ENCODE results near the gene NLRP1.

Gene NLRP1

DNA sequence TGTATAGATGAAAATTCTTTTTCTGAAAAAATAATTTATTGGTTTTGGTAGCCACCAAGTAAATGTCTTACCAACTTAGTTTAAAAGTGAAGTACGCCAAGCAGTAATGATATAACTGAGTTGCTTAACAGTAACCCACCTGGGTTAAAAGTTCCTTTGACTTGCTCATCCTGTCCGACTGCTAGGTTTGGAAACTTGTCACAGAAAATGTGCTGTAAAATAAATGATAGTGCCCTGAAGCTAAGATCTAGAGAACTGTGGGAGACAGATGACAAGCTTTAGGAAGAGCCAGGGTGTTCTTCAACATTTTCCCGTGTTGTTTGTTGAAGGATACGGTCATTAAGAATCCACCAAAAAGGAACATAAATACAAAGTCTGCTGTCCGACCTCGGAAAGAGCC lies 103.3 kb downstream of the NLRP1 start:
- Histone ChIP-seq H3K27ac (ENCODE audit: low read length) (no peak overlapping the region), H3K36me3 (replicated peaks; ENCODE audit: low read depth, low read length) (peaks cover 33% of the 10 kb centered on the region), H3K4me3 (ENCODE audit: low read length) (no peak overlapping the region), H4K20me1 (ENCODE audit: insufficient read depth, low read length) (no peaks in the 10 kb centered on the region), H3K79me2 (ENCODE audit: low read length) (peaks cover 21% of the 10 kb centered on the region), H3K4me1 (ENCODE audit: low read length) (peaks cover 9% of the 10 kb centered on the region), H3K9ac (ENCODE audit: low read length) (no peak overlapping the region), H3K27me3 (ENCODE audit: low read depth, low read length) (no peaks in the 10 kb centered on the region), H3K9me3 (ENCODE audit: insufficient read depth, low read length) (no peaks in the 10 kb centered on the region), H3K4me2 (ENCODE audit: low read length) (no peak overlapping the region), H2AFZ (ENCODE audit: low read depth, low read length) (no peak overlapping the region)
- TF ChIP-seq CTCF (IDR thresholded peaks at IDR 0.05; ENCODE audit: low read depth, low read length) (no peak), EZH2phosphoT487 (IDR thresholded peaks at IDR 0.05; ENCODE audit: low read depth) (no peak)

DNA sequence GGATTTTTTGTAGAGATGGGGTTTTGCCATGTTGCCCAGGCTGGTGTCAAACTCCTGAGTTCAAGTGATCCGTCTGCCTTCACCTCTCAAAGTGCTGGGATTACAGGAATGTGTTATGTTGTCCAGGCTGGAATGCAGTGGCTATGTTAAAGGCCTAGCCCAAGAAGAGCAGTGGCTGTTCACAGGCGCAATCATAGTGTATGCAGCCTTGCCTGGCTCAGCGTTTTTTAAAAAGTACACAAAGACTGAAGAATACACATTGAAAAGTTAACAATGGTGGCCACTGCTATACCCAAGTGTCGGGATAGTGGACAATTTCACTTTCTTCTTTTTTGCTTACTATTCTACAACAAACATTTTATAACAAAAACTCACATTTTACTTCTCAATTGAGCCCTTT lies 105.3 kb downstream of the NLRP1 start:
- 0 out of 2 replicates have a peak, but pooled peaks cover 3% of the 10 kb centered on the region for H3K79me2 ChIP-seq (ENCODE audit: low read length)
- no peak overlapping the region for H3K4me2 ChIP-seq (ENCODE audit: low read length)
- TF ChIP-seq CTCF (IDR thresholded peaks at IDR 0.05; ENCODE audit: low read depth, low read length): no peak
- TF ChIP-seq EZH2phosphoT487 (IDR thresholded peaks at IDR 0.05; ENCODE audit: low read depth): no peak
- no peak overlapping the region for H3K27ac ChIP-seq (ENCODE audit: low read length)
- no peaks in the 10 kb centered on the region for H3K4me1 ChIP-seq (ENCODE audit: low read length)
- no peaks in the 10 kb centered on the region for H3K9me3 ChIP-seq (ENCODE audit: insufficient read depth, low read length)
- H3K4me3 ChIP-seq (ENCODE audit: low read length): no peak overlapping the region
- H4K20me1 ChIP-seq (ENCODE audit: insufficient read depth, low read length): no peaks in the 10 kb centered on the region
- no peak overlapping the region for H2AFZ ChIP-seq (ENCODE audit: low read depth, low read length)
- no peaks in the 10 kb centered on the region for H3K27me3 ChIP-seq (ENCODE audit: low read depth, low read length)
- peaks cover 37% of the 10 kb centered on the region for H3K36me3 ChIP-seq (replicated peaks; ENCODE audit: low read depth, low read length)
- no peak overlapping the region for H3K9ac ChIP-seq (ENCODE audit: low read length)

GRCh38 chr17:5473906-5474305 lies 110.4 kb downstream of the NLRP1 start:
- no peaks in the 10 kb centered on the region for H3K79me2 ChIP-seq (ENCODE audit: low read length)
- H3K9me3 ChIP-seq (ENCODE audit: insufficient read depth, low read length): no peaks in the 10 kb centered on the region
- no peak overlapping the region for H3K9ac ChIP-seq (ENCODE audit: low read length)
- no peak overlapping the region for H3K4me2 ChIP-seq (ENCODE audit: low read length)
- H3K4me3 ChIP-seq (ENCODE audit: low read length): no peak overlapping the region
- no peak overlapping the region for H2AFZ ChIP-seq (ENCODE audit: low read depth, low read length)
- peaks cover 29% of the 10 kb centered on the region for H3K36me3 ChIP-seq (replicated peaks; ENCODE audit: low read depth, low read length)
- TF ChIP-seq CTCF (IDR thresholded peaks at IDR 0.05; ENCODE audit: low read depth, low read length) (no peak), EZH2phosphoT487 (IDR thresholded peaks at IDR 0.05; ENCODE audit: low read depth) (no peak)
- H3K4me1 ChIP-seq (ENCODE audit: low read length): no peaks in the 10 kb centered on the region
- no peaks in the 10 kb centered on the region for H4K20me1 ChIP-seq (ENCODE audit: insufficient read depth, low read length)
- no peaks in the 10 kb centered on the region for H3K27me3 ChIP-seq (ENCODE audit: low read depth, low read length)
- H3K27ac ChIP-seq (ENCODE audit: low read length): no peak overlapping the region

DNA sequence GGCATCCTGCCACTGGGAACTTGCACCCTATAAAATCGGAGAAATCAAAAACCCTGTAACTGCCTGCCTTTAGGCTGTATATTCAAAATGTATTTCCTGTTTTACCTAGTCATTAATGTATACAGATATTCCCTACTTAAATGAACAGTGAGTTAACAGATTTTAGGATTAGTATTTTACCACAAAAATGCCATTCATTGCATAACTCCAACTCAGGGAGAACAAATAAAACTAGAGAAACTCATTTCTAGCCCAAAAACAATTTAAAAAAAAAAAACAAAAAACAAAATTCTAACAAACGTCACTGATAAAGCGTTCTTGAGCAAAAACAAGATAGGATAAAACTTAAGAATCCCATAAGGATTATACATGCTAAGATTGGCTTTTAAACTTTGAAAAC lies 111.8 kb downstream of the NLRP1 start:
- Histone ChIP-seq H3K4me3 (ENCODE audit: low read length) (no peak overlapping the region), H3K4me2 (ENCODE audit: low read length) (no peak overlapping the region), H2AFZ (ENCODE audit: low read depth, low read length) (no peak overlapping the region), H3K27ac (ENCODE audit: low read length) (no peak overlapping the region), H4K20me1 (ENCODE audit: insufficient read depth, low read length) (no peaks in the 10 kb centered on the region), H3K79me2 (ENCODE audit: low read length) (peaks cover 13% of the 10 kb centered on the region), H3K36me3 (replicated peaks; ENCODE audit: low read depth, low read length) (peaks cover 22% of the 10 kb centered on the region), H3K27me3 (ENCODE audit: low read depth, low read length) (no peaks in the 10 kb centered on the region), H3K9me3 (ENCODE audit: insufficient read depth, low read length) (no peaks in the 10 kb centered on the region), H3K9ac (ENCODE audit: low read length) (no peak overlapping the region), H3K4me1 (ENCODE audit: low read length) (no peaks in the 10 kb centered on the region)
- no peak for TF ChIP-seq EZH2phosphoT487 (IDR thresholded peaks at IDR 0.05; ENCODE audit: low read depth)

GRCh38 chr17:5468075-5468473 lies 116.2 kb downstream of the NLRP1 start:
- Histone ChIP-seq H3K9ac (ENCODE audit: low read length) (peak overlapping the region; percentile 95), H3K4me3 (ENCODE audit: low read length) (peak overlapping the region; percentile 99), H4K20me1 (ENCODE audit: insufficient read depth, low read length) (peaks cover 8% of the 10 kb centered on the region; the same call in 1 of the 2 replicates), H3K4me1 (ENCODE audit: low read length) (peaks cover 9% of the 10 kb centered on the region), H3K4me2 (ENCODE audit: low read length) (peak overlapping the region; percentile 81), H3K27ac (ENCODE audit: low read length) (peak overlapping the region; percentile 57), H3K36me3 (replicated peaks; ENCODE audit: low read depth, low read length) (peaks cover 6% of the 10 kb centered on the region), H3K79me2 (ENCODE audit: low read length) (peaks cover 58% of the 10 kb centered on the region), H2AFZ (ENCODE audit: low read depth, low read length) (peak overlapping the region; percentile 23; the same call in 1 of the 2 replicates), H3K27me3 (ENCODE audit: low read depth, low read length) (no peaks in the 10 kb centered on the region), H3K9me3 (ENCODE audit: insufficient read depth, low read length) (no peaks in the 10 kb centered on the region)
- no peak for TF ChIP-seq EZH2phosphoT487 (IDR thresholded peaks at IDR 0.05; ENCODE audit: low read depth)
- no peak for TF ChIP-seq CTCF (IDR thresholded peaks at IDR 0.05; ENCODE audit: low read depth, low read length)

Measured in OCI-LY3 (cell line).